ENCODE measurements around the gene PCSK1N. TPM values are rescaled to one million over a fixed set of nuclear protein-coding genes. Genes with fewer than 3 reads are reported as not detected.

Gene PCSK1N
- total and polyA plus RNA-seq, 2 donors (not counting 3 experiments of a cell fraction or from before 2014, with no cell fraction given): 0.44 TPM; not detected in 1

DNA sequence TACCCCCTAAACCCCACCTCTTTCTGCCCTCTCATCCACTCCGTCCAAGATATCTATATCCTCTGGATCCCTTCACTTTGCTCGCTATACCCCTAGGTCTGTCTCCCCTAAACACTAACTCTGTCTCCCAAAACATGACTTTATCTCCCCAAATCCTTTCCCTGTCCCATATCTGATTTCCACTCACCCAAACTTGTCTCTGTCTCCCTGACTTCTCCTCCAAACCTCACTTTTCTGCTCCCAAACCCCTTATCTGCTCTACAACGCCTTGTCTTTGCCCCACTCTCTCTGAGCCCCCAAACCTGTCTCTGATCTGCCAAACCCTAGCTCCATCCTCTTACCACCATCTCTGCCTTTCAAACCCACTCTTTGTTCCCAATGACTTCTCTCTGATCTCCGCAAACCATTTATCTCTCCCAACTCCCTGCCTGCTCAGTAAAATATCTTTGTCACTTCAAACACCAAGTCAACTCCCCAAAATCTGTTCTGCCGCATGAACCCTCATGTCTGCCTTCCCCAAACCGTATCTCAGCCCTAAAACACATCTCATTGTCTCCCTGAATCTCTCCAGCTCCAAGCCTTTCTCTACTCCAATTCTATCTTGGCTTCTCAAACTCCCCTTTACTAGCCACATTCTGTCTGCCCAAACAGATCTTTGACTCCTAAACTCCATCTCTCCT is 48.4 kb downstream of the PCSK1N start:
- Histone ChIP-seq H3K9me1 (replicated peaks; ENCODE audit: control insufficient read depth, extremely low read depth, insufficient read depth, low read length) (no peaks in the 10 kb centered on the region), H3K79me2 (ENCODE audit: control insufficient read depth, insufficient read depth, low read length) (no peaks in the 10 kb centered on the region), H3K27ac (ENCODE audit: insufficient read depth, low read depth, low read length) (no peak overlapping the region), H3K9ac (replicated peaks; ENCODE audit: extremely low read depth, insufficient read depth, low read length) (no peak overlapping the region), H3K4me1 (ENCODE audit: control insufficient read depth, extremely low read depth, insufficient read depth, low read length) (no peaks in the 10 kb centered on the region), H3K4me2 (ENCODE audit: insufficient read depth, low read length) (no peak overlapping the region), H3K9me3 (replicated peaks; ENCODE audit: control insufficient read depth, insufficient read depth, low read length) (no peaks in the 10 kb centered on the region), H3K27me3 (ENCODE audit: control insufficient read depth in 2 of 2, insufficient read depth in 2 of 2, low read length in 2 of 2) (no peaks in the 10 kb centered on the region), H3K4me3 (replicated peaks in 1 of 3; ENCODE audit: insufficient read depth in 1 of 3, low read depth in 1 of 3, low read length in 3 of 3) (no peak overlapping the region), H4K20me1 (replicated peaks; ENCODE audit: control insufficient read depth, extremely low read depth, insufficient read depth, low read length) (no peaks in the 10 kb centered on the region), H2AFZ (ENCODE audit: low read depth, low read length) (no peak overlapping the region), H3K36me3 (ENCODE audit: control insufficient read depth in 2 of 2, extremely low read depth in 1 of 2, insufficient read depth in 2 of 2, low read length in 2 of 2) (no peaks in the 10 kb centered on the region)
- TF ChIP-seq MYC (IDR thresholded peaks at IDR 0.05; ENCODE audit: low read depth, low read length) (no peak), GATA2 (IDR thresholded peaks at IDR 0.05; ENCODE audit: insufficient read depth, insufficient read length, low read depth, low read length) (no peak), POLR2A (IDR thresholded peaks at IDR 0.05; ENCODE audit: low read depth, low read length) (no peak), POLR2AphosphoS5 (IDR thresholded peaks at IDR 0.05; ENCODE audit: insufficient read depth, low read depth, low read length) (no peak), EZH2 (IDR thresholded peaks at IDR 0.05; ENCODE audit: borderline replicate concordance, low read depth, low read length, severe bottlenecking) (no peak), JUN (IDR thresholded peaks at IDR 0.05; ENCODE audit: borderline replicate concordance, insufficient read depth, insufficient read length, low read depth) (no peak), FOS (IDR thresholded peaks at IDR 0.05; ENCODE audit: borderline replicate concordance, insufficient read depth, low read length) (no peak)
- TF ChIP-seq, protein P1, sequence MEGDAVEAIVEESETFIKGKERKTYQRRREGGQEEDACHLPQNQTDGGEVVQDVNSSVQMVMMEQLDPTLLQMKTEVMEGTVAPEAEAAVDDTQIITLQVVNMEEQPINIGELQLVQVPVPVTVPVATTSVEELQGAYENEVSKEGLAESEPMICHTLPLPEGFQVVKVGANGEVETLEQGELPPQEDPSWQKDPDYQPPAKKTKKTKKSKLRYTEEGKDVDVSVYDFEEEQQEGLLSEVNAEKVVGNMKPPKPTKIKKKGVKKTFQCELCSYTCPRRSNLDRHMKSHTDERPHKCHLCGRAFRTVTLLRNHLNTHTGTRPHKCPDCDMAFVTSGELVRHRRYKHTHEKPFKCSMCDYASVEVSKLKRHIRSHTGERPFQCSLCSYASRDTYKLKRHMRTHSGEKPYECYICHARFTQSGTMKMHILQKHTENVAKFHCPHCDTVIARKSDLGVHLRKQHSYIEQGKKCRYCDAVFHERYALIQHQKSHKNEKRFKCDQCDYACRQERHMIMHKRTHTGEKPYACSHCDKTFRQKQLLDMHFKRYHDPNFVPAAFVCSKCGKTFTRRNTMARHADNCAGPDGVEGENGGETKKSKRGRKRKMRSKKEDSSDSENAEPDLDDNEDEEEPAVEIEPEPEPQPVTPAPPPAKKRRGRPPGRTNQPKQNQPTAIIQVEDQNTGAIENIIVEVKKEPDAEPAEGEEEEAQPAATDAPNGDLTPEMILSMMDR (IDR thresholded peaks at IDR 0.05; ENCODE audit: extremely low read depth in 1 of 2, insufficient read depth in 1 of 2, low read depth in 1 of 2, low read length in 2 of 2): no peak
- TF ChIP-seq, protein P2, sequence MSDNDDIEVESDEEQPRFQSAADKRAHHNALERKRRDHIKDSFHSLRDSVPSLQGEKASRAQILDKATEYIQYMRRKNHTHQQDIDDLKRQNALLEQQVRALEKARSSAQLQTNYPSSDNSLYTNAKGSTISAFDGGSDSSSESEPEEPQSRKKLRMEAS (IDR thresholded peaks at IDR 0.05; ENCODE audit: insufficient read depth, insufficient read length): no peak
- no TSS peak for BruUV-seq (replicated peaks)
- ChIA-PET POLR2A (no interaction called here), CTCF (no interaction called here)
- intact Hi-C loops (cut with micrococcal nuclease): no loop called here
- FAIRE-seq (no peak), DNase-seq (ENCODE audit: low read depth, low spot score) (no peak)
- dilution Hi-C loops (cut with MboI; ENCODE audit: extremely low pct_ligation_motif_present, low sequenced_read_pairs): no loop called here

Data from endothelial cell of umbilical vein (primary cell).